Erythroblast (primary cell): ENCODE data around the gene ERC2.

Experiments used
- GATA1 ChIP-seq: IDR thresholded peaks from 2 replicates; pipeline ENCODE4 v1.6.1; 2011; ENCODE audit warnings: low read depth, mild to moderate bottlenecking, control low read depth, low read length, moderate library complexity
- POLR2A ChIP-seq: IDR thresholded peaks from 2 replicates; pipeline ENCODE4 v1.6.1; 2011; ENCODE audit warnings: mild to moderate bottlenecking, low read length

DNA sequence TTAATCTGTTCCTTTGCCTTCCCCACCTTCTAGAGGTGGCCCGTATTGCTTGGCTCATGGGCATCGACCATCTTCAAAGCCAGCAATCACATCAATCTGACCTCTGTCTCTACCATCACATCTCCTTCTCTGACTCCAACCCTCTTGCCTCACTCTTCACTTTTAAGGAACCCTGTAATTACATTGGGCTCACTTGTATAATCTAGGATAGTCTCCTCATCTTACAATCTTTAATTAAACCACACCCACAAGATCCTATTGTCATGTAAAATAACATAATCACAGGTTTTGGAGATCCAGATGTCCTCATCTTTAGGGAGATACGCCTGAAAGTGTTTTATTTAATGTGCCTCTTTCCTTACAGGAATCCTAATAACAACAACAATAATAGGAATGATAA, 234.5 kb downstream of the ERC2 start:
- TF ChIP-seq POLR2A (no peak), GATA1 (no peak)
